Measurements from ENCODE around the gene PLAC8L1.

The PLAC8L1 gene

GRCh38 chr5:146040527-146040926 lies 64.8 kb downstream of the PLAC8L1 start:
- no peak for DNase-seq

- no peak for DNase-seq
Observed at GRCh38 chr5:146039420-146039819, 66.0 kb downstream of the PLAC8L1 start.

GRCh38 chr5:146034605-146035004 lies 70.8 kb downstream of the PLAC8L1 start:
- no peak for DNase-seq
